D721Med (cell line): Measurements from ENCODE around the gene CTDP1.

ENCODE experiments used
- DNase-seq: peaks from one replicate; pipeline ENCODE4 v3.0.0; 2011; ENCODE audit warnings: low spot score; ENCODE audit not compliant: insufficient read length
- FAIRE-seq: peaks from 2 replicates; lab custom pipeline; 2011; peaks lifted over from hg19 to GRCh38; lab: Jason Lieb, UNC
- CTCF ChIP-seq: IDR thresholded peaks from 2 replicates; pipeline ENCODE4 v1.5.1; 2012; ENCODE audit warnings: mild to moderate bottlenecking, control low read depth; ENCODE audit not compliant: insufficient read depth; ENCODE audit errors: missing control alignments

Gene CTDP1

GRCh38 chr18:79780547-79780946, 100.9 kb downstream of the CTDP1 start:
- TF ChIP-seq CTCF, result no peak
- DNase-seq, result no peak
- FAIRE-seq, result no peak

- TF ChIP-seq CTCF, result no peak
- no peak for DNase-seq
- FAIRE-seq, result no peak
Observed at GRCh38 chr18:79781331-79781941, 101.8 kb downstream of the CTDP1 start.

GRCh38 chr18:79782566-79783308, 103.1 kb downstream of the CTDP1 start:
- no peak for FAIRE-seq
- no peak for DNase-seq
- no peak for TF ChIP-seq CTCF

- DNase-seq (no peak), FAIRE-seq (no peak)
- no peak for TF ChIP-seq CTCF
Observed at GRCh38 chr18:79784071-79784913, 104.7 kb downstream of the CTDP1 start.

GRCh38 chr18:79784965-79785770, 105.6 kb downstream of the CTDP1 start:
- no peak for DNase-seq
- FAIRE-seq, result no peak
- no peak for TF ChIP-seq CTCF

- FAIRE-seq (no peak), DNase-seq (no peak)
- no peak for TF ChIP-seq CTCF
Observed at GRCh38 chr18:79785831-79786230, 106.2 kb downstream of the CTDP1 start.
